IPS-15b (cell line): ENCODE measurements around the gene OCA2.

Experiments
- H3K27me3 ChIP-seq: one replicate; pipeline ENCODE4 v1.6.1; 2013; ENCODE audit warnings: low read length; ENCODE audit not compliant: control insufficient read depth, insufficient read depth
- H3K36me3 ChIP-seq: one replicate; pipeline ENCODE4 v1.6.1; 2013; ENCODE audit warnings: low read length; ENCODE audit not compliant: control insufficient read depth, insufficient read depth
- H3K4me1 ChIP-seq: one replicate; pipeline ENCODE4 v1.6.1; 2013; ENCODE audit warnings: mild to moderate bottlenecking, low read length; ENCODE audit not compliant: control insufficient read depth, insufficient read depth
- H3K4me3 ChIP-seq: one replicate; pipeline ENCODE4 v1.5.1; 2013; ENCODE audit warnings: low read depth, low read length
- H3K9ac ChIP-seq: one replicate; pipeline ENCODE4 v1.6.1; 2013; ENCODE audit warnings: low read depth, mild to moderate bottlenecking, low read length
- H3K9me3 ChIP-seq: one replicate; pipeline ENCODE4 v1.6.1; 2013; ENCODE audit warnings: mild to moderate bottlenecking, low read length; ENCODE audit not compliant: control insufficient read depth, insufficient read depth

Gene OCA2

GRCh38 chr15:28117432-28117990 lies 18.4 kb upstream of the OCA2 start:
- H3K36me3 ChIP-seq: peaks cover 49% of the 10 kb centered on the region
- H3K4me3 ChIP-seq: no peak overlapping the region
- H3K27me3 ChIP-seq: no peaks in the 10 kb centered on the region
- H3K9ac ChIP-seq: no peak overlapping the region
- no peaks in the 10 kb centered on the region for H3K9me3 ChIP-seq
- no peaks in the 10 kb centered on the region for H3K4me1 ChIP-seq

DNA sequence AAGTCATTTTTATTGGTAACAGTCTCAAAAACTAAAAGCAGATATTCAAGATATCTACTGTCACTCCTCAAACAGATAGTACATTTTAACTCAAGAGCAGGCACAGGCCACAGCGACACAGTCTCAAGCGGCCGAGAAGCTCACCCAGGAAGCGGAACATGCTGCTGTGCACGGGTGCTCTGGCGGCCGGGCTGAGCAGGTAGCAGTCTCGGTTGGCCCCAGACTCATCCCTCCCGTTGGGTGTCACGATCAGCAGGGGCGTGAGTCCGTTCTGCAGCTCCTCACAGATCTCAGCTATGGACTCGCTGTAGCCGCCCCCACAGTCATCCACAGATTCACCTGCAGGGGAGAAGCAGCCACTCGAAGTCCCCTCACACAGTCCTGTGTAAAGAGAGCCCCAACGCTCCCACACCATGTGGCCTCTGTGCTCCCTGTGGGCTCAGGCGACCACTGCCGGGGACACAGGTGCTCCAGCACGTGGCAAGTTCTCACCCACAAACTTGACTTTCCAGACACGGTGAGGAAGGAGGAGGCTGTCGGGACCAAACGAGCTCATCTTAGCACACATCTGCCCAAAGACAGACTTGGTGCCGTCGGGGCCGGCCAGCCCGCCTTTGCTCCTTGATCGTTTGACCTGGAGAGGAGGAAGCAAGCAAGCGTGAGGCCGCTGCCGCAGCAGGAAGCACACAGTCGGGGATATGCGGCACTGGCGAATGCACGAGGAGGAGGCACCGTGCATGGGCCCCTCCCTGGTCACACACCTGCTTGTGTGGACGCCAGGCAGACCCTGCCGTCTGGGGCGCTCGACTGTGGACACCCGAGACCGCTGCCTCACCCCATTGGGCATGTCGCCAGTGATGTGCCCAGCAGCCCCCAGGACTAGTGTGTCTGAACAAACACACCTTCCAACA lies 17.7 kb upstream of the OCA2 start:
- Histone ChIP-seq H3K4me1 (no peaks in the 10 kb centered on the region), H3K27me3 (no peaks in the 10 kb centered on the region), H3K9ac (no peak overlapping the region), H3K9me3 (no peaks in the 10 kb centered on the region), H3K4me3 (no peak overlapping the region), H3K36me3 (peaks cover 52% of the 10 kb centered on the region)

DNA sequence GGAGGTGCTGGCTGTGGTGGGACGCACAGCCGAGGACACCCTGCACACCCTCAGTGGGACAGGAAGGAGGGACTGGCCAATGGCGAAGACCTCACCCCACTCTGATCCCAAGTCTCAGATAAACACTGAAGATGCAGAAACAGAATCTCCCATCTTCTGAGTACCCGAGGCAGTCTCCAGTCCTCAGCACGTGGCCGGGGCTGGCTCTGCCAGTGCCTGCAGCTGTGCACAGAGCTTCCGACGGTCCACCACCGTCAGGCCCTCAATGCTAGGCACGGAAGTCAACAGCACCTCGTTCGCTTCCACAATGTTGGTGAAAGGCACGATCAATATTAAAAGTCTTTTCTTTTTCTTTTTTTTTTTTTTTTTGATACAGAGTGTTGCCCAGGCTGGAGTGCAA lies 16.8 kb upstream of the OCA2 start:
- Histone ChIP-seq H3K36me3 (peaks cover 55% of the 10 kb centered on the region), H3K4me1 (no peaks in the 10 kb centered on the region), H3K9me3 (no peaks in the 10 kb centered on the region), H3K9ac (no peak overlapping the region), H3K27me3 (no peaks in the 10 kb centered on the region), H3K4me3 (no peak overlapping the region)

DNA sequence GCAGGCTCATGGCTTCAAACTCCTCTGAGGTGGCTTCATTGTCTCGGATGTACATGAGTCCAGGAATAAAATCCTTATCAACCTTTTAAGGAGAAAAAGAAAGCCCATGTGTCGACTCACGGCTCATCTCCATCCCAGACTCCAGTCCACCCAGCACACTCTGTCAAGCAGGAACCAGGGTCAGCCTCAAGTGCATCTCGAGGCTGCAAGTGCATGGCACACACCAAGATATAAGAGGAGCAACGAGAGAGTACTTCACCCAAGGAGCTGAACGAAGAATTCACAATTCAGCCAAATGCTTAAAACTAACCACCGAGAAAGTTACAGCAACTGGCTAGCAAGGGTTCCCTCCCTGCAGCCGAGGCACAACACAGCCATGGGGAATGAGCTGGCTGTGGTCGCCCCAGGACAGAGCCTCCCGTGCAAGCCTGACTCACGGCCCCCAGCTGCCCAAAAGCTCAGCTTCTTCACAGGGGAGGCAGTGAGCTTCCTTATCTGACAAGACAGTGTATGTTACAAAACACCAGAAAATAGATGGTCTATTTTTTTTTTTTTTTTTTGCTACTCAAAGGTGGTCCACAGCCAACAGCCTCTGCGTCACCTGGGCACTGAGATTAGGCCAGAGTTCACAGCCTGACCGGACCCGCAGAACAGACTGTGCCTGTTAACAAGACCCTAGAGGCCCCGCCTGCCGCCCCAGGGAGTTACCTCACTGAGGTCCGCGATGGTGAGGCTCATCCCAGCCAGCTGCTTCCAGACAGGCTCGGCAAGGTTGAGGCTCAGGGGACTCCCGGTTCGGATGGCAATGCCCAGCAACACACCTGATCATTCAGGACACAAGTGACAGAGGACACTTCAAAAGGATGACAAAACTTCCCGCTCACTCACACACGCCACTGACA lies 15.9 kb upstream of the OCA2 start:
- no peak overlapping the region for H3K9ac ChIP-seq
- no peaks in the 10 kb centered on the region for H3K9me3 ChIP-seq
- H3K36me3 ChIP-seq: peaks cover 49% of the 10 kb centered on the region
- H3K4me1 ChIP-seq: no peaks in the 10 kb centered on the region
- H3K27me3 ChIP-seq: no peaks in the 10 kb centered on the region
- no peak overlapping the region for H3K4me3 ChIP-seq

- Histone ChIP-seq H3K4me1 (no peaks in the 10 kb centered on the region), H3K36me3 (peaks cover 44% of the 10 kb centered on the region), H3K9ac (no peak overlapping the region), H3K4me3 (no peak overlapping the region), H3K27me3 (no peaks in the 10 kb centered on the region), H3K9me3 (no peaks in the 10 kb centered on the region)
These were observed 15.0 kb upstream of the OCA2 start for GRCh38 chr15:28114114-28114455.

DNA sequence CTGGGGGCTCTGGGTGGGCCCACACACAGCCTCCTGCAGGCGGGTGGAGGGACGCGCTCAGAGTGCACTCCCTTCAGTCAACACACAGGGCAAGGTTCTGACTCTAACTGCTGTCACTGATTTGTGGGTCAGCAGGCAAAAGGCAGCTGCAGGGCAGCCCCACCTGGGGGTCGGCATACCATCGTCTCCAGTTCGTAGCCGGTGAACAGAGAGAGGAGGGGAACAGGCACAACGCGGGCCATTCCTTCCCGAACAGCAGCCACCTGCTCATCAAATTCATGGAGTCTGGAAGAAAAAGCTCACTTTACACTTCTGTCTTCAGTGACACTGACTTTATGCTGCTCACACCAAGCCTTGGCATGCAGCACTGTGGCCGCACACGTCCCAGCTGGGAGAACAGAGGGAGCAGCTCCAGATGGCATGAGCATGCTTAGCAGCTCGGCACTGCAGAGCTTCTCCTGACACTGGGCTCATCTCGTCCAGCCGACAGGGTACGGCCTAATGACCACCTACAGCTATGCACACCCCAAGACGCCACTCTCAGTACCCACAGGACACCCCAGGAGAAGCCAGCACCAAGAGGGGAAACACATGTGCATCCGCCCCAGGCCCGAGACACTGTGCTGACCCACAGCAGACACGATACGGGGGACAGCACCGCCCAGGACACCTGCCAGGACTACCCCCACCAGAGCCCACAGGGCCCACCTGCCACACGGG lies 14.4 kb upstream of the OCA2 start:
- no peaks in the 10 kb centered on the region for H3K4me1 ChIP-seq
- no peaks in the 10 kb centered on the region for H3K9me3 ChIP-seq
- no peaks in the 10 kb centered on the region for H3K27me3 ChIP-seq
- peaks cover 44% of the 10 kb centered on the region for H3K36me3 ChIP-seq
- no peak overlapping the region for H3K4me3 ChIP-seq
- no peak overlapping the region for H3K9ac ChIP-seq

DNA sequence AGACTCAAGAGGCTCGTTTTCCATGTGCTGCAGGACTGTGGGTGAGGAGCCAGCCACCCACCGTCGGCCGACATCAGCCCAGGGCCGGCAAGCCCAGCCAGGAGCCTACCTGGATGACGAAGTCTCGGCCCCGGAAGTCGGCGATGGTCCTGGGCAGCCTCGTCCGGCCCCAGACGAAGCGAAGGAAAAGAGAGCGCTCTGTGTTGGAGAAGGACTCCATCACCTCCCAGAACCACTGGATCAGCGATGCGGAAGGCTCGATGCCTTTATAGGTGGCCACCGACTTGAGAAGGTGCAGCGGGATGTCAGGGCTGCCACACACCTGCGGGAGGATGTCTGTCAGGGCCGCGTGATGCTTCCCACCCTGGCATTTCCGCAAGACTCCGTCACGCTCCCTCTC lies 13.8 kb upstream of the OCA2 start:
- Histone ChIP-seq H3K4me3 (no peak overlapping the region), H3K9me3 (no peaks in the 10 kb centered on the region), H3K36me3 (peaks cover 44% of the 10 kb centered on the region), H3K27me3 (peaks cover 2% of the 10 kb centered on the region), H3K9ac (no peak overlapping the region), H3K4me1 (no peaks in the 10 kb centered on the region)

DNA sequence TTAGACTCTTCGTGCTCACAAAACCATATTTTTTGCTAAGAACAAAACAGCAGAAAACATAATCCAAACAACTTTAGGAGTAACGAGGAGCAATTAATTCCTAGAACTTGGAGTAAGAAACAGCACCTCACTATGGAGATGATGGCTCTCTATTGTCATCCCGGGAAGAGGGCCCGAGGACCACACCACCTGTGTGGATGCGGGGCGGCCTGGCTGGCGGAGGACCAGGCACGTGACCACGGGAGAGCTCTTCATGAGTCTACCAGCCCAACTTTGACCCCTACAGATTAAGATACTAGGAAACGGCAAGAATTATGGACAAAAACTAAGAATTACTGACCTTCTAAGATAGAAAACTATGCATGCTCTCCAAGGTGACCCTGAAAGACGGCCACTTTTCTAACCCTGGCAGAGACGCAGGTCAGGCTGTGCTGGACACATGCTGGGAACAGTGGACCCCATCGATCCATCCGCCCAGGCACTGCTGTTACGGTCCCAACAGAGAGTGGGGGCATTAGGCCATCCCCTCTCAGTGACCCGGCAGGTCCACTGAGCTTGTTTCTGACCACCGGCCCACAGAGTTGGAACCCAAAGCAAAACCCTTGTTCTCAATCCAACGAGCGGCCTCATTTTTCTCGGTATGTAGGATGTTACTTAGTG lies 13.1 kb upstream of the OCA2 start:
- Histone ChIP-seq H3K9me3 (no peaks in the 10 kb centered on the region), H3K27me3 (peaks cover 9% of the 10 kb centered on the region), H3K9ac (no peak overlapping the region), H3K4me1 (no peaks in the 10 kb centered on the region), H3K4me3 (no peak overlapping the region), H3K36me3 (peaks cover 44% of the 10 kb centered on the region)

DNA sequence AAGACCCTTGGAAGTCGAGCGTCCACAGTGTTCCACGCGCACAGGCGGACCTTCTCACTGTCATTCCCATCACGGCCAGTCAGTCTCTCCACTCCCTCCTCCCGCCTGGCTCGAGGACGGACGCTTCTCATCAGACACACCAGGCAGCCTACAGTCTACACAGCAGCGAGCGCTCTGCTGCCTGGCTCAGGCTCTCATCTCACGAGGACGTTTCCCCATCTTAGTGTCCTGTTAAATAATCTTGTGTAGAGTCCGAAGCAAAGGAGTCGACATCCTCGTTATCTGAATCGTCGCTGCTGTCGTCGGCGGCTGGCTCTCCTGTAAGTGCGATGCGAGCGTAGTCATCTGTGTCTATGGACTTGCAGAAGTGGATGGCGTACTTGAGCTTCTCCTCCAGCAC lies 12.4 kb upstream of the OCA2 start:
- H3K9me3 ChIP-seq: no peaks in the 10 kb centered on the region
- H3K9ac ChIP-seq: no peak overlapping the region
- H3K27me3 ChIP-seq: peaks cover 16% of the 10 kb centered on the region
- no peak overlapping the region for H3K4me3 ChIP-seq
- no peaks in the 10 kb centered on the region for H3K4me1 ChIP-seq
- H3K36me3 ChIP-seq: peaks cover 41% of the 10 kb centered on the region

DNA sequence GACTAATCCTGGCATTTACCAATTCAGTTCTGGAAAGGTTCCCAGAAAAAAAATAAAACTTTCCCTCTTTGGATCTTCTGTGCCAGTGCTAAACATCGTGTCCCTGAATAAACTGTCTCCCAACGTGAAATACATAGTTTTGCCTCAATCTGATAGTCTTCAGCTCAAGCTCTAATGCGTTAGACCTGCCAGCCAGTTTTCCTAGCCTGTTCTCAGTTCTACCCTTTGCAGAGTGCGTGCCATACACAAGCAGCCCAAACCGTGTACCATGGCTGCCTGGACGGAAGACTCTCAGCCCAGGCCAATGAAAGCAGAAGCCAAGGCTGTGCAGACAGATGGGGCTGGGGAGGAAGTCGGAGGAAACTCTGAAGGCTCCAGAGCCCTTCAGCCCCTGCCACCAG lies 11.4 kb upstream of the OCA2 start:
- peaks cover 39% of the 10 kb centered on the region for H3K36me3 ChIP-seq

More for the DNA sequence above, 11.4 kb upstream of the OCA2 start:
- Histone ChIP-seq H3K4me1 (no peaks in the 10 kb centered on the region), H3K27me3 (peaks cover 26% of the 10 kb centered on the region), H3K4me3 (no peak overlapping the region), H3K9me3 (no peaks in the 10 kb centered on the region), H3K9ac (no peak overlapping the region)
